Upper lobe of right lung (tissue), 1 donor: ENCODE measurements around the gene RCC1. TPM values are rescaled to one million over a fixed set of nuclear protein-coding genes. Genes with fewer than 3 reads are reported as not detected.

Experiments used
- ATAC-seq: fragments of 200-7000 bp; cut with Tn5 transposase; one replicate; pipeline ENCODE4 v1.9.1; 2020; ENCODE audit warnings: mild to moderate bottlenecking, moderate library complexity
- DNase-seq: peaks from one replicate; pipeline ENCODE4 v3.0.0-alpha.2; 2020
- H3K27ac ChIP-seq: fragments of 200-600 bp; one replicate; pipeline ENCODE4 v1.8.0; 2022
- H3K27me3 ChIP-seq: fragments of 200-600 bp; one replicate; pipeline ENCODE4 v1.8.0; 2022; ENCODE audit warnings: mild to moderate bottlenecking
- H3K36me3 ChIP-seq: fragments of 200-600 bp; one replicate; pipeline ENCODE4 v1.8.0; 2022
- H3K4me1 ChIP-seq: fragments of 200-600 bp; one replicate; pipeline ENCODE4 v1.8.0; 2022
- H3K4me3 ChIP-seq: fragments of 200-600 bp; one replicate; pipeline ENCODE4 v1.8.0; 2022; ENCODE audit warnings: mild to moderate bottlenecking
- H3K9me3 ChIP-seq: fragments of 200-600 bp; one replicate; pipeline ENCODE4 v1.8.0; 2022
- CTCF ChIP-seq: fragments of 200-600 bp; IDR thresholded peaks from one replicate; pipeline ENCODE4 v1.8.0; 2022; ENCODE audit warnings: antibody characterized with exemption
- intact Hi-C: fragments of 100-400 bp; cut with DNase I; formaldehyde crosslinking; loops from one replicate; pipeline ENCODE4 v1.11.0; 2022
- long read RNA-seq: library from polyadenylated mRNA; unstranded; transcript quantifications from one replicate; pipeline ENCODE4 v2.0.0, GENCODE V29; 2021
- total RNA-seq: library from RNA; stranded (reverse); fragmentation: NEBNext Ultra II Directional; extraction: Animal tissue kit (Norgen Biotek cat#: 25700); gene quantifications from one replicate; pipeline ENCODE4 v1.2.1, GENCODE V29; 2021
- donor health status: DM: no; HTN: yes; CAD: no; lungs with severe emphysema.

RCC1 gene
- 27.9 TPM for total RNA-seq
- long read RNA-seq, transcript RCC1-204 (12 exons, 2,715 nt), result minor isoform, 5 of 46 reads
- long read RNA-seq, transcript RCC1-202 (10 exons, 2,424 nt), result major isoform, 8 of 46 reads
- long read RNA-seq, partial matches to known transcripts, result 8 of 46 reads
- long read RNA-seq, other reads (novel, unspliced or antisense), result 25 of 46 reads

- no peaks in the 10 kb centered on the region for H3K27me3 ChIP-seq
- intact Hi-C loops, result no loop called here
- TF ChIP-seq CTCF, result no peak
- H3K27ac ChIP-seq, result peak within 1 kb of the TSS; percentile 91
- no peaks in the 10 kb centered on the region for H3K9me3 ChIP-seq
- DNase-seq (peak; percentile 96), ATAC-seq (peak; percentile 96)
- H3K36me3 ChIP-seq, result peaks cover 29% of the 10 kb centered on the region
- H3K4me3 ChIP-seq, result peak within 1 kb of the TSS; percentile 90
- H3K4me1 ChIP-seq, result peaks cover 35% of the 10 kb centered on the region
Measured at GRCh38 chr1:28505406-28506187, at the start of gene RCC1. TSS of gene RCC1 (plus strand) at chr1:28506043. CDS start at chr1:28529867, 23,824 bp downstream.

DNA sequence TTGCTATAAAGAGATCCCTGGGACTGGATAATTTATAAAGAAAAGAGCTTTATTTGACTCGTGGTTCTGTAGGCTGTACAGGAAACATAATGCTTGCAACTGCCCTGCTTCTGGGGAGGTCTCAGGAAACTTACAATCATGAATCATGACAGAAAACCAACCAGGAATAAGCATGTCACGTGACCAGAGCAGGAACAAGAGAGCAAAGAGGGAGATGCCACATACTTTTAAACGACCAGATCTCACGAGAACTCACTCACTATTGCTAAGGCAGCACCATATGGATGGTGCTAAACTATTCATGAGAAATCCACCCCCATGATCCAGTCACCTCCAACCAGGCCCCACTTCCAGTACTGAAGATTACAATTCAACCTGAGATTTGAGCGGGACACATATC lies 49.8 kb upstream of the RCC1 start:
- H3K9me3 ChIP-seq, result no peaks in the 10 kb centered on the region
- peaks cover 17% of the 10 kb centered on the region for H3K36me3 ChIP-seq
- intact Hi-C loops, result no loop called here
- H3K4me1 ChIP-seq, result peaks cover 13% of the 10 kb centered on the region
- ATAC-seq, result no peak
- H3K27ac ChIP-seq, result peak overlapping the region; percentile 24
- DNase-seq, result no peak
- H3K4me3 ChIP-seq, result no peak overlapping the region
- H3K27me3 ChIP-seq, result no peaks in the 10 kb centered on the region
- TF ChIP-seq CTCF, result no peak

GRCh38 chr1:28457678-28458077 lies 48.2 kb upstream of the RCC1 start:
- TF ChIP-seq CTCF, result no peak
- ATAC-seq, result no peak
- no peaks in the 10 kb centered on the region for H3K9me3 ChIP-seq
- intact Hi-C loops, result no loop called here
- peaks cover 13% of the 10 kb centered on the region for H3K4me1 ChIP-seq
- no peak overlapping the region for H3K27ac ChIP-seq
- no peaks in the 10 kb centered on the region for H3K27me3 ChIP-seq
- DNase-seq, result no peak
- peaks cover 23% of the 10 kb centered on the region for H3K36me3 ChIP-seq
- no peak overlapping the region for H3K4me3 ChIP-seq

GRCh38 chr1:28458237-28459228 lies 47.3 kb upstream of the RCC1 start:
- no peak for DNase-seq
- peaks cover 13% of the 10 kb centered on the region for H3K4me1 ChIP-seq
- intact Hi-C loops, result no loop called here
- H3K27me3 ChIP-seq, result no peaks in the 10 kb centered on the region
- H3K9me3 ChIP-seq, result no peaks in the 10 kb centered on the region
- TF ChIP-seq CTCF, result no peak
- no peak overlapping the region for H3K4me3 ChIP-seq
- H3K36me3 ChIP-seq, result peaks cover 29% of the 10 kb centered on the region
- ATAC-seq, result no peak
- H3K27ac ChIP-seq, result no peak overlapping the region

- DNase-seq, result no peak
- H3K27me3 ChIP-seq, result no peaks in the 10 kb centered on the region
- no peak for ATAC-seq
- no peaks in the 10 kb centered on the region for H3K4me1 ChIP-seq
- H3K36me3 ChIP-seq, result peaks cover 51% of the 10 kb centered on the region
- no peak for TF ChIP-seq CTCF
- H3K27ac ChIP-seq, result no peak overlapping the region
- no peaks in the 10 kb centered on the region for H3K9me3 ChIP-seq
- no peak overlapping the region for H3K4me3 ChIP-seq
- intact Hi-C loops, result no loop called here
Measured at GRCh38 chr1:28466226-28466778, 39.5 kb upstream of the RCC1 start.
